ENCODE results near the gene ZNFX1.

GRCh38 chr20:49214571-49214970, 63.3 kb downstream of the ZNFX1 start:
- TF ChIP-seq EZH2phosphoT487 (IDR thresholded peaks at IDR 0.05; ENCODE audit: low read length) (no peak), CTCF (IDR thresholded peaks at IDR 0.05; ENCODE audit: low read length) (no peak)
